Measurements from ENCODE around the gene CGN. TPM values are rescaled to one million over a fixed set of nuclear protein-coding genes. Genes with fewer than 3 reads are reported as not detected.

The CGN gene
- total and polyA plus RNA-seq, 2 of the 13 experiments (the other 11 are each of a cell fraction or from before 2014, with no cell fraction given): 0.75 to 0.81 TPM

- no peak overlapping the region for H3K4me3 ChIP-seq (replicated peaks in 1 of 3; ENCODE audit: insufficient read depth in 1 of 3, low read depth in 2 of 3, low read length in 3 of 3)
- H3K27me3 ChIP-seq (ENCODE audit: control insufficient read depth in 1 of 2, insufficient read depth in 2 of 2, low read length in 2 of 2): no peaks in the 10 kb centered on the region; a peak in 1 of 5 replicates
- DNase-seq (ENCODE audit: low spot score) (no peak), FAIRE-seq (no peak), ATAC-seq (no peak)
- intact Hi-C loops (cut with micrococcal nuclease; ENCODE audit: unreplicated experiment): no loop called here
- H3K79me2 ChIP-seq (ENCODE audit: insufficient read depth, low read length): no peaks in the 10 kb centered on the region
- in situ Hi-C loops (cut with HindIII; ENCODE audit: extremely low pct_ligation_motif_present, low pct_unique_long_range_greater_than_20kb): no loop called here
- TF ChIP-seq NFRKB (IDR thresholded peaks at IDR 0.05) (no peak), HNF1A (IDR thresholded peaks at IDR 0.05; ENCODE audit: low read depth) (no peak), HNF1A (CRISPR knock-in tag; IDR thresholded peaks at IDR 0.05; ENCODE audit: borderline replicate concordance) (no peak), SMAD3 (CRISPR knock-in tag; IDR thresholded peaks at IDR 0.05) (no peak), HHEX (CRISPR knock-in tag; IDR thresholded peaks at IDR 0.05) (no peak), MAZ (IDR thresholded peaks at IDR 0.05; ENCODE audit: borderline replicate concordance, low read depth, low read length) (no peak), MAZ (CRISPR knock-in tag; IDR thresholded peaks at IDR 0.05; ENCODE audit: low read depth) (no peak), STAT5B (CRISPR knock-in tag; IDR thresholded peaks at IDR 0.05) (no peak), MXD3 (CRISPR knock-in tag; IDR thresholded peaks at IDR 0.05) (no peak), ZNF83 (CRISPR knock-in tag; IDR thresholded peaks at IDR 0.05; ENCODE audit: borderline replicate concordance) (no peak), RFXAP (CRISPR knock-in tag; IDR thresholded peaks at IDR 0.05; ENCODE audit: borderline replicate concordance) (no peak), XRCC5 (optimal IDR thresholded peaks at IDR 0.05; ENCODE audit: low read length) (no peak), MAFK (conservative IDR thresholded peaks at IDR 0.05 in 1 of 2, IDR thresholded peaks at IDR 0.05 in 1 of 2; ENCODE audit: low read length in 2 of 2) (no peak), ZNF619 (CRISPR knock-in tag; IDR thresholded peaks at IDR 0.05) (no peak), ZNF354B (CRISPR knock-in tag; IDR thresholded peaks at IDR 0.05) (no peak)
- TF ChIP-seq, protein P1, sequence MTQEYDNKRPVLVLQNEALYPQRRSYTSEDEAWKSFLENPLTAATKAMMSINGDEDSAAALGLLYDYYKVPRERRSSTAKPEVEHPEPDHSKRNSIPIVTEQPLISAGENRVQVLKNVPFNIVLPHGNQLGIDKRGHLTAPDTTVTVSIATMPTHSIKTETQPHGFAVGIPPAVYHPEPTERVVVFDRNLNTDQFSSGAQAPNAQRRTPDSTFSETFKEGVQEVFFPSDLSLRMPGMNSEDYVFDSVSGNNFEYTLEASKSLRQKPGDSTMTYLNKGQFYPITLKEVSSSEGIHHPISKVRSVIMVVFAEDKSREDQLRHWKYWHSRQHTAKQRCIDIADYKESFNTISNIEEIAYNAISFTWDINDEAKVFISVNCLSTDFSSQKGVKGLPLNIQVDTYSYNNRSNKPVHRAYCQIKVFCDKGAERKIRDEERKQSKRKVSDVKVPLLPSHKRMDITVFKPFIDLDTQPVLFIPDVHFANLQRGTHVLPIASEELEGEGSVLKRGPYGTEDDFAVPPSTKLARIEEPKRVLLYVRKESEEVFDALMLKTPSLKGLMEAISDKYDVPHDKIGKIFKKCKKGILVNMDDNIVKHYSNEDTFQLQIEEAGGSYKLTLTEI (CRISPR knock-in tag; conservative IDR thresholded peaks at IDR 0.05): no peak
- H4K20me1 ChIP-seq (ENCODE audit: insufficient read depth, low read length): no peaks in the 10 kb centered on the region
- no peak overlapping the region for H3K27ac ChIP-seq (ENCODE audit: extremely low read length, insufficient read depth, low read length)
- H3K36me3 ChIP-seq (replicated peaks in 1 of 2; ENCODE audit: control insufficient read depth in 1 of 2, insufficient read depth in 2 of 2, low read length in 2 of 2): no peaks in the 10 kb centered on the region
- ChIA-PET POLR2A (no interaction called here), CTCF (ENCODE audit: low intra/inter-chr PET ratio, low total read pairs) (no interaction called here)
- no peak overlapping the region for H2AFZ ChIP-seq (ENCODE audit: low read length)
- H3K4me1 ChIP-seq (ENCODE audit: insufficient read depth, low read length): peaks cover 23% of the 10 kb centered on the region
- no peaks in the 10 kb centered on the region for H3K9me3 ChIP-seq (ENCODE audit: low read length)
- BruUV-seq (replicated peaks): no TSS peak
- WGBS (ENCODE audit: low lambda C conversion rate): 19% methylated on average over 3 of the region's 3 CpGs
- H3K9ac ChIP-seq (ENCODE audit: insufficient read depth, low read depth, low read length): no peak overlapping the region
- no peak overlapping the region for H3K4me2 ChIP-seq (ENCODE audit: low read depth, low read length)
Measured at GRCh38 chr1:151504252-151504651, 6.9 kb upstream of the CGN start.
